Activated CD8-positive, alpha-beta T cell treated with anti-CD3 and anti-CD28 coated beads for 36 hours (primary cell): ENCODE measurements around the gene TIAM2. TPM values are rescaled to one million over a fixed set of nuclear protein-coding genes. Genes with fewer than 3 reads are reported as not detected.

Experiments
- ATAC-seq: fragments of 200-7000 bp; cut with Tn5 transposase; one replicate; pipeline ENCODE4 v1.10.0; 2021; ENCODE audit warnings: mild to moderate bottlenecking, moderate library complexity
- CTCF ChIA-PET: fragments of 350-600 bp; sonication (Branson Sonifier 250); formaldehyde crosslinking; loops from one replicate; lab custom pipeline; 2021; ENCODE audit warnings: antibody characterized with exemption; lab: Charles Lee
- POLR2A ChIA-PET: fragments of 350-600 bp; sonication (Branson Sonifier 250); formaldehyde crosslinking; loops from one replicate; lab custom pipeline; 2021; ENCODE audit warnings: antibody characterized with exemption; lab: Charles Lee
- DNase-seq: peaks from one replicate; pipeline ENCODE4 v3.0.0-alpha.2; 2020
- H3K27ac Mint-ChIP-seq: one replicate; pipeline ENCODE4 v1.8.0; 2021; ENCODE audit warnings: mild to moderate bottlenecking, mixed read lengths
- H3K27me3 Mint-ChIP-seq: one replicate; pipeline ENCODE4 v1.8.0; 2021; ENCODE audit warnings: mixed read lengths
- H3K36me3 Mint-ChIP-seq: one replicate; pipeline ENCODE4 v1.8.0; 2021; ENCODE audit warnings: low read depth, mixed read lengths
- H3K4me1 Mint-ChIP-seq: one replicate; pipeline ENCODE4 v1.8.0; 2021; ENCODE audit warnings: low read depth, mixed read lengths
- H3K4me3 Mint-ChIP-seq: one replicate; pipeline ENCODE4 v1.8.0; 2021; ENCODE audit warnings: mild to moderate bottlenecking, moderate library complexity, mixed read lengths
- H3K9me3 Mint-ChIP-seq: one replicate; pipeline ENCODE4 v1.8.0; 2021; ENCODE audit warnings: mixed read lengths
- intact Hi-C: fragments of 100-400 bp; cut with micrococcal nuclease; formaldehyde crosslinking; loops from one replicate; pipeline ENCODE4 v1.10.0; 2022
- total RNA-seq, 2 experiments: library from RNA; stranded (reverse); gene quantifications; one replicate each; pipeline ENCODE4 v1.2.3, GENCODE V29; 2021
- TF ChIP-seq, protein P1 (sequence below): fragments of 200-600 bp; IDR thresholded peaks from one replicate; pipeline ENCODE4 v1.8.0; 2022; ENCODE audit warnings: antibody characterized with exemption, mild to moderate bottlenecking

The TIAM2 gene
- total RNA-seq, 2 experiments from 2014 or later: 5.6 to 7.1 TPM

- POLR2A ChIA-PET: interaction anchor here (0.6 kb wide), 1 partner anchor 11 kb away, joined by 5 read pairs; no protein-coding TSS in a partner anchor
These were observed 280.8 kb downstream of the TIAM2 start for GRCh38 chr6:155275808-155276480.

GRCh38 chr6:155276638-155277037 lies 281.5 kb downstream of the TIAM2 start:
- CTCF ChIA-PET: interaction anchor here (1.3 to 2.0 kb wide), 6 partner anchors 8 to 348 kb away, joined by 3 to 6 read pairs (median 4); partner anchors contain the start of gene CLDN20
- Mint-ChIP-seq H3K27me3 (no peaks in the 10 kb centered on the region), H3K4me3 (no peak overlapping the region), H3K27ac (no peak overlapping the region), H3K36me3 (peaks cover 27% of the 10 kb centered on the region), H3K4me1 (peaks cover 8% of the 10 kb centered on the region), H3K9me3 (no peaks in the 10 kb centered on the region)
- POLR2A ChIA-PET: interaction anchor here (0.6 kb wide), 1 partner anchor 11 kb away, joined by 5 read pairs; no protein-coding TSS in a partner anchor
- TF ChIP-seq, protein P1, sequence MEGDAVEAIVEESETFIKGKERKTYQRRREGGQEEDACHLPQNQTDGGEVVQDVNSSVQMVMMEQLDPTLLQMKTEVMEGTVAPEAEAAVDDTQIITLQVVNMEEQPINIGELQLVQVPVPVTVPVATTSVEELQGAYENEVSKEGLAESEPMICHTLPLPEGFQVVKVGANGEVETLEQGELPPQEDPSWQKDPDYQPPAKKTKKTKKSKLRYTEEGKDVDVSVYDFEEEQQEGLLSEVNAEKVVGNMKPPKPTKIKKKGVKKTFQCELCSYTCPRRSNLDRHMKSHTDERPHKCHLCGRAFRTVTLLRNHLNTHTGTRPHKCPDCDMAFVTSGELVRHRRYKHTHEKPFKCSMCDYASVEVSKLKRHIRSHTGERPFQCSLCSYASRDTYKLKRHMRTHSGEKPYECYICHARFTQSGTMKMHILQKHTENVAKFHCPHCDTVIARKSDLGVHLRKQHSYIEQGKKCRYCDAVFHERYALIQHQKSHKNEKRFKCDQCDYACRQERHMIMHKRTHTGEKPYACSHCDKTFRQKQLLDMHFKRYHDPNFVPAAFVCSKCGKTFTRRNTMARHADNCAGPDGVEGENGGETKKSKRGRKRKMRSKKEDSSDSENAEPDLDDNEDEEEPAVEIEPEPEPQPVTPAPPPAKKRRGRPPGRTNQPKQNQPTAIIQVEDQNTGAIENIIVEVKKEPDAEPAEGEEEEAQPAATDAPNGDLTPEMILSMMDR: no peak
- intact Hi-C loops: no loop called here
- ATAC-seq: no peak
- DNase-seq: no peak

More at GRCh38 chr6:155275808-155276480, 280.8 kb downstream of the TIAM2 start:
- intact Hi-C loops: no loop called here
- CTCF ChIA-PET: interaction anchor here (1.3 to 2.0 kb wide), 4 partner anchors 9 to 347 kb away, joined by 3 to 5 read pairs (median 4); partner anchors contain the start of gene CLDN20
- H3K4me3 Mint-ChIP-seq: no peak overlapping the region
- peaks cover 8% of the 10 kb centered on the region for H3K4me1 Mint-ChIP-seq
- DNase-seq (no peak), ATAC-seq (no peak)
- H3K27ac Mint-ChIP-seq: no peak overlapping the region
- H3K9me3 Mint-ChIP-seq: no peaks in the 10 kb centered on the region
- H3K27me3 Mint-ChIP-seq: no peaks in the 10 kb centered on the region
- H3K36me3 Mint-ChIP-seq: peaks cover 25% of the 10 kb centered on the region
- TF ChIP-seq, protein P1: no peak

DNA sequence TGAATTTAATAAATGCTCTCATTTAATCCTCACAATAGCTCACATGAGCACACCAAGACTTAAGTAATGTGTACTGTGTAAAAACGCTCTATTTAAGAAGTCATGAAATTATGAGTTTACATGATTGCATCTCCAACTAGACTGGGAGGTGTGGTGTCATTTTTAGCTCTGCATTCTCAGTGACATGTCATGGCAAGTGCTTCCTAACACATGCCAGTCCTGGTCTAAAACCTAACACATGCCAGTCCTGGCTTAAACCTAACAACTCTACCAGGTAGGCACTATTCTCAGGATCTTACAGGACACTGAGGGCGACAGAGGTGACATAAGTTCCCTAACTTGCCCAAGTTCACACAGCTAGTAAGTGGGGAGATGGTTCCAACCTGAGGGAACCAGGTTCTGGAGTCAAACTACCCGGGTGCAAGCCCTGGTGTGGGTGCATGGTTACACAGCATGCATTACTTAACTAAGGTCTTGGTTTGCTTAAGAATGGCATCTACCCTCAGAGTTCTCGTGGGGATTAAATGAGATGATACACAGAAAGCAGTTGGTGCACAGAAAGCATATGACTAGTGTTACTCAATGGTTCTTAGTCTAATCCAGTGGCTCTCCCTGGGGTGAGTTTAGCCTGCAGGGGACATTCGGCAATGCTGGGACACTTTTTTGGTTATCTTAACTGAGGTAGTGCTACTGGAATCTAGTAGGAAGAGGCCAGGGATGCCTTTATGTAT lies 283.4 kb downstream of the TIAM2 start:
- TF ChIP-seq, protein P1: no peak
- H3K4me1 Mint-ChIP-seq: peaks cover 8% of the 10 kb centered on the region
- intact Hi-C loops: no loop called here
- CTCF ChIA-PET: interaction anchor here (1.7 to 2.0 kb wide), 2 partner anchors 10 to 31 kb away, joined by 4 to 6 read pairs; no protein-coding TSS in a partner anchor
- no peak overlapping the region for H3K4me3 Mint-ChIP-seq
- POLR2A ChIA-PET: interaction anchor here (0.9 kb wide), 1 partner anchor 292 kb away, joined by 3 read pairs; no protein-coding TSS in a partner anchor
- no peaks in the 10 kb centered on the region for H3K27me3 Mint-ChIP-seq
- peaks cover 27% of the 10 kb centered on the region for H3K36me3 Mint-ChIP-seq
- no peak overlapping the region for H3K27ac Mint-ChIP-seq
- ATAC-seq: no peak
- no peak for DNase-seq
- no peaks in the 10 kb centered on the region for H3K9me3 Mint-ChIP-seq

GRCh38 chr6:155284775-155285174 lies 289.7 kb downstream of the TIAM2 start:
- ATAC-seq (no peak), DNase-seq (no peak)
- H3K9me3 Mint-ChIP-seq: no peaks in the 10 kb centered on the region
- TF ChIP-seq, protein P1: no peak
- intact Hi-C loops: no loop called here
- POLR2A ChIA-PET: no interaction called here
- no peaks in the 10 kb centered on the region for H3K27me3 Mint-ChIP-seq
- no peak overlapping the region for H3K27ac Mint-ChIP-seq
- H3K4me3 Mint-ChIP-seq: no peak overlapping the region
- CTCF ChIA-PET: interaction anchor here (2.4 kb wide), 1 partner anchor 16 kb away, joined by 6 read pairs; no protein-coding TSS in a partner anchor
- H3K36me3 Mint-ChIP-seq: peaks cover 47% of the 10 kb centered on the region
- peaks cover 4% of the 10 kb centered on the region for H3K4me1 Mint-ChIP-seq
